ENCODE results near the gene MVB12B.
A peak's percentile ranks its signal among the peaks of the same experiment; 100 is the strongest.

Gene MVB12B

GRCh38 chr9:126428534-126429175, 102.0 kb downstream of the MVB12B start:
- no peak for DNase-seq (ENCODE audit: low read depth, low spot score)

- DNase-seq (ENCODE audit: low read depth, low spot score), result no peak
Measured at GRCh38 chr9:126429190-126429589, 102.6 kb downstream of the MVB12B start.

- no peak for DNase-seq (ENCODE audit: low read depth, low spot score)
Measured at GRCh38 chr9:126430124-126430523, 103.5 kb downstream of the MVB12B start.

GRCh38 chr9:126431077-126431742, 104.6 kb downstream of the MVB12B start:
- no peak for DNase-seq (ENCODE audit: low read depth, low spot score)

GRCh38 chr9:126432659-126433058, 106.0 kb downstream of the MVB12B start:
- no peak for DNase-seq (ENCODE audit: low read depth, low spot score)

- no peak for DNase-seq (ENCODE audit: low read depth, low spot score)
Measured at GRCh38 chr9:126435105-126435504, 108.5 kb downstream of the MVB12B start.

GRCh38 chr9:126435626-126436025, 109.0 kb downstream of the MVB12B start:
- DNase-seq (ENCODE audit: low read depth, low spot score), result no peak

GRCh38 chr9:126436545-126437267, 110.1 kb downstream of the MVB12B start:
- peak; percentile 33 for DNase-seq (ENCODE audit: low read depth, low spot score)

GRCh38 chr9:126437268-126437666, 110.6 kb downstream of the MVB12B start:
- no peak for DNase-seq (ENCODE audit: low read depth, low spot score)

- DNase-seq (ENCODE audit: low read depth, low spot score), result no peak
Measured at GRCh38 chr9:126437701-126438100, 111.1 kb downstream of the MVB12B start.

GRCh38 chr9:126438741-126439401, 112.2 kb downstream of the MVB12B start:
- no peak for DNase-seq (ENCODE audit: low read depth, low spot score)

- DNase-seq (ENCODE audit: low read depth, low spot score), result peak; percentile 76
Measured at GRCh38 chr9:126439402-126439765, 112.8 kb downstream of the MVB12B start.

GRCh38 chr9:126439883-126440653, 113.4 kb downstream of the MVB12B start:
- DNase-seq (ENCODE audit: low read depth, low spot score), result peak; percentile 26

GRCh38 chr9:126440940-126441339, 114.3 kb downstream of the MVB12B start:
- DNase-seq (ENCODE audit: low read depth, low spot score), result peak; percentile 88

- DNase-seq (ENCODE audit: low read depth, low spot score), result no peak
Measured at GRCh38 chr9:126442636-126443035, 116.0 kb downstream of the MVB12B start.

GRCh38 chr9:126443144-126443543, 116.5 kb downstream of the MVB12B start:
- DNase-seq (ENCODE audit: low read depth, low spot score), result no peak

GRCh38 chr9:126448136-126448535, 121.5 kb downstream of the MVB12B start:
- no peak for DNase-seq (ENCODE audit: low read depth, low spot score)

GRCh38 chr9:126448865-126449577, 122.4 kb downstream of the MVB12B start:
- DNase-seq (ENCODE audit: low read depth, low spot score), result no peak

GRCh38 chr9:126449725-126450667, 123.4 kb downstream of the MVB12B start:
- DNase-seq (ENCODE audit: low read depth, low spot score), result no peak
